Activated T-helper 1 cell treated with Interleukin-2 at 50 U/mL for 16 hours (primary cell): ENCODE data around the gene TRPM2.
A peak's percentile ranks its signal among the peaks of the same experiment; 100 is the strongest.
"Not testable (repeated sequence)": the region's sequence is repeated elsewhere in the genome, so short reads cannot be mapped to it uniquely, and the experiment has no call there.

Experiments
- DNase-seq: peaks from one replicate; pipeline ENCODE4 v3.0.0-alpha.2; 2020; ENCODE audit warnings: low read depth

Gene TRPM2

GRCh38 chr21:44335266-44336059, 18.0 kb upstream of the TRPM2 start:
- no peak for DNase-seq

- no peak for DNase-seq
Observed at GRCh38 chr21:44337449-44337848, 16.0 kb upstream of the TRPM2 start.

- peak; percentile 15 for DNase-seq
Observed at GRCh38 chr21:44337941-44338895, 15.2 kb upstream of the TRPM2 start.

- DNase-seq = peak; percentile 94
Observed at GRCh38 chr21:44338971-44339910, 14.2 kb upstream of the TRPM2 start, which contains the start of gene CFAP410. TSS of gene CFAP410 (minus strand) at chr21:44339390. CDS start at chr21:44339194, 196 bp downstream.

GRCh38 chr21:44341726-44342458, 11.5 kb upstream of the TRPM2 start:
- DNase-seq = not testable (repeated sequence)

GRCh38 chr21:44342981-44343380, 10.4 kb upstream of the TRPM2 start:
- not testable (repeated sequence) for DNase-seq

GRCh38 chr21:44344541-44345183, 8.8 kb upstream of the TRPM2 start:
- no peak for DNase-seq

GRCh38 chr21:44345495-44345894, 7.9 kb upstream of the TRPM2 start:
- no peak for DNase-seq

- no peak for DNase-seq
Observed at GRCh38 chr21:44347911-44348451, 5.4 kb upstream of the TRPM2 start.

GRCh38 chr21:44348861-44349260, 4.6 kb upstream of the TRPM2 start:
- DNase-seq = no peak

- no peak for DNase-seq
Observed at GRCh38 chr21:44349416-44349846, 4.0 kb upstream of the TRPM2 start.

- DNase-seq = no peak
Observed at GRCh38 chr21:44349847-44350772, 3.3 kb upstream of the TRPM2 start.

GRCh38 chr21:44350773-44351481, 2.5 kb upstream of the TRPM2 start:
- DNase-seq = no peak

- DNase-seq = no peak
Observed at GRCh38 chr21:44351535-44352252, 1.7 kb upstream of the TRPM2 start.

- DNase-seq = no peak
Observed at GRCh38 chr21:44352253-44352860, 1.1 kb upstream of the TRPM2 start.

GRCh38 chr21:44354001-44354405, 582 bp downstream of the TRPM2 start:
- no peak for DNase-seq
